ELF-1 (cell line): ENCODE measurements around the gene SLC8A2.

Experiments
- DNase-seq: peaks from one replicate; pipeline ENCODE4 v3.0.0-alpha.2; 2016; ENCODE audit warnings: low read depth, low spot score

SLC8A2 gene

GRCh38 chr19:47381121-47381520 lies 90.6 kb downstream of the SLC8A2 start:
- no peak for DNase-seq

- DNase-seq: no peak
Measured at GRCh38 chr19:47380559-47380958, 91.1 kb downstream of the SLC8A2 start.

- DNase-seq: no peak
Measured at GRCh38 chr19:47379381-47379938, 92.2 kb downstream of the SLC8A2 start.

GRCh38 chr19:47378246-47378645 lies 93.4 kb downstream of the SLC8A2 start:
- DNase-seq: no peak
